Vagina (tissue), 2 donors: ENCODE results near the gene KNDC1.

Experiments used
- POLR2A ChIP-seq, 2 donors: fragments of 450-650 bp; IDR thresholded peaks; one replicate each; pipeline ENCODE4 v1.6.1; 2017; ENCODE audit warnings: antibody characterized with exemption in 2 of 2, mild to moderate bottlenecking in 2 of 2, moderate library complexity in 2 of 2
- POLR2AphosphoS5 ChIP-seq, 2 donors: sonication (generic); formaldehyde crosslinking; IDR thresholded peaks; one replicate each; pipeline ENCODE4 v1.9.0; 2017; ENCODE audit warnings: antibody characterized with exemption in 2 of 2, mild to moderate bottlenecking in 2 of 2, low read depth in 1 of 2; ENCODE audit not compliant: insufficient read depth in 1 of 2
- TF ChIP-seq, protein P1 (sequence below), 3 experiments: fragments of 450-650 bp in 2 of 3; fragments of 200-600 bp in 1 of 3; sonication (generic) in 1 of 3; IDR thresholded peaks; one replicate each; pipeline ENCODE4 v1.5.1; 2017 to 2019; ENCODE audit warnings: antibody characterized with exemption in 3 of 3, mild to moderate bottlenecking in 2 of 3, moderate library complexity in 2 of 3

DNA sequence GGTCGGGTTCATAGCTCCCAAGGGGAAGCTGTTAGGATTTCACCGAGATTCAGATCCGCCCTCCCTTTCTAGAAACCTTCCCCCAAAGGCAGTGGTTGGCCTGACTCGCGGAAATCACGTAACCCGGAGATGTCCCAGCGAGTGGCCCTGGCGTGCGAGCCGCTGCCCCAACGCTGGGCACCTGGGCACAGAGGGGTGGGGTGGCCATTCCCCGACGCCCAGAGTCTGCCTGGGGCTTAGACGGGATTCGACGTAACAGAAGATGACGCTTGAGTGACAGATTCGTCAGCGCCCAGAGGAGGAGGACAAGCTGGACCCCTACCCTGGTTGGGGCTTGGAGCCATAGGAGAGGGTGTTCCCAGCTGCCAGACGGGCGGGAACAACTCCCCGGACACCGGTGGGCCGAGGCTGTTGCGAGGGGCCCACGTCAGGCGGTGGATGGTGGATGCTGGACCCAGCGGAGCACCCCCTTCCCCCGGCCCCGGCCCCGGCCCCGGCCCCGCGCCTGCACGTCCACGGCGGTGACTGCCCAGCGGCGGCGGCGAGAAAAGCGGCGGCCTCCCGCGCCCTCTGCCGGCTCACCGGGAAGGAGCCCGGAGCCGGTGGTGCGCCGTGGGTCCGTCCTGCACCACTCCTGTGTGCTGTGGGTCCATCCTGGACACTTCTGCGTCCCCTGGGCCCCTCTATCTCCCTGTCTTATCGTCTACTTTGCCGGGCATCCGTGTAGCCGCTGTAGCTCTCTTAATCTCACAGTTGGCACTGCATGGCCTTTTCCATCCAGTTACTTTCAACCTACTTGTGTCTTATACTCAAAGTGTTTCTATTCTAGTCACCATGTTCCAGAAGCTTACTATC is 35.4 kb upstream of the KNDC1 start:
- TF ChIP-seq POLR2AphosphoS5 (IDR thresholded peaks at IDR 0.05; ENCODE audit: insufficient read depth in 1 of 2, low read depth in 1 of 2) (no peak), POLR2A (IDR thresholded peaks at IDR 0.05) (no peak)
- TF ChIP-seq, protein P1, sequence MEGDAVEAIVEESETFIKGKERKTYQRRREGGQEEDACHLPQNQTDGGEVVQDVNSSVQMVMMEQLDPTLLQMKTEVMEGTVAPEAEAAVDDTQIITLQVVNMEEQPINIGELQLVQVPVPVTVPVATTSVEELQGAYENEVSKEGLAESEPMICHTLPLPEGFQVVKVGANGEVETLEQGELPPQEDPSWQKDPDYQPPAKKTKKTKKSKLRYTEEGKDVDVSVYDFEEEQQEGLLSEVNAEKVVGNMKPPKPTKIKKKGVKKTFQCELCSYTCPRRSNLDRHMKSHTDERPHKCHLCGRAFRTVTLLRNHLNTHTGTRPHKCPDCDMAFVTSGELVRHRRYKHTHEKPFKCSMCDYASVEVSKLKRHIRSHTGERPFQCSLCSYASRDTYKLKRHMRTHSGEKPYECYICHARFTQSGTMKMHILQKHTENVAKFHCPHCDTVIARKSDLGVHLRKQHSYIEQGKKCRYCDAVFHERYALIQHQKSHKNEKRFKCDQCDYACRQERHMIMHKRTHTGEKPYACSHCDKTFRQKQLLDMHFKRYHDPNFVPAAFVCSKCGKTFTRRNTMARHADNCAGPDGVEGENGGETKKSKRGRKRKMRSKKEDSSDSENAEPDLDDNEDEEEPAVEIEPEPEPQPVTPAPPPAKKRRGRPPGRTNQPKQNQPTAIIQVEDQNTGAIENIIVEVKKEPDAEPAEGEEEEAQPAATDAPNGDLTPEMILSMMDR (IDR thresholded peaks at IDR 0.05) = peak in 1 of 3 experiments; percentile 26
